ENCODE data around the gene SLC30A3.

GRCh38 chr2:27308359-27308881, 45.6 kb upstream of the SLC30A3 start, which contains the start of gene UCN:
- no peak for TF ChIP-seq POLR2AphosphoS5 (IDR thresholded peaks at IDR 0.05)
- TF ChIP-seq EP300 (IDR thresholded peaks at IDR 0.05) = no peak
- TF ChIP-seq CTCF (IDR thresholded peaks at IDR 0.05) = no peak
